Measurements from ENCODE around the gene CBLN1. TPM values are rescaled to one million over a fixed set of nuclear protein-coding genes. Genes with fewer than 3 reads are reported as not detected.

Gene CBLN1
- 5.0 TPM for total RNA-seq

DNA sequence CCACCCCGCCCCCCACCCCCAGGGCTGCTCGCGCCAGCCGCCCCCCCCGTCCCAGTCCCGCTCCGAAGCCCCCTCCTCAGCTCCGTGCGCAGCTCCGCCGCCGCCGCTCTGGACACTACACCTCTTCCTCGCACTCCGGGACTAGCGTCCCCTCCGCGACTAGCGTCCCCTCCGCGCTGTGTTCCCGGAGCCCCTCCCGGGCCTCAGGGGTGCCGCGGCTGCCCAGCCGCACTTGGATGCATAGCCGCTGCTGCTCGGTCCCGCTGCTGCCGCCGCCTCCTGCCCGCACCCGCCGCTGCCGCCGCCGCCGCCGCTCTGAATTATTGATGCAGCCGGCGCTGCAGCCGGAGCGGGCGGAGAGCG is at the start of gene CBLN1:
CBLN1 (minus strand) TSS at position 359 of the 363 bp plus-strand sequence. CDS start 373 bp downstream, outside the sequence.

Other genes with a start within 250 kb of the CBLN1 start
- gene C16orf78, start 92.0 kb upstream of the CBLN1 start, total RNA-seq = not detected